GM19324 (cell line): ENCODE results near the gene RILPL2.
"Not testable (repeated sequence)": the region's sequence is repeated elsewhere in the genome, so short reads cannot be mapped to it uniquely, and the experiment has no call there.

Experiments
- ATAC-seq: cut with Tn5 transposase; IDR thresholded peaks from one replicate; pipeline ENCODE4 v1.9.1; 2021; ENCODE audit warnings: mild to moderate bottlenecking, moderate library complexity; ENCODE audit not compliant: unreplicated experiment, low FRiP score

Gene RILPL2

DNA sequence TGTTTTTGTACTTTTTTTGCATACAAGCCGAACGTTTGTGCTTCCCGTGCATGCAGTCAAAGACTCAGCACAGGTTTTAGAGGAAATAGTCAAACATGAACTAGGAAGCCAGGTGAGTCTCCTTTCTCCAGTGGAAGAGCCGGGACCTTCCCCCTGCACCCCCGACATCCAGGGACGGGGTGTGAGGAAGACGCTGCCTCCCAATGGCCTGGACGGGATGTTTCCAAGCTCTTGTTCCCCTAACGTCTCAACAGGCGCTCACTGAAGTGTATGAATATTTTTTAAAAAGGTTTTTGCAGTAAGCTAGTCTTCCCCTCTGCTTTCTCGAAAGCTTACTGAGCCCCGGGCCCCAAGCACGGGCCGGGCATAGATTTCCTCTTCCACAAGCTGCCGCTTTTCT lies 28.6 kb downstream of the RILPL2 start:
- not testable (repeated sequence) for ATAC-seq

DNA sequence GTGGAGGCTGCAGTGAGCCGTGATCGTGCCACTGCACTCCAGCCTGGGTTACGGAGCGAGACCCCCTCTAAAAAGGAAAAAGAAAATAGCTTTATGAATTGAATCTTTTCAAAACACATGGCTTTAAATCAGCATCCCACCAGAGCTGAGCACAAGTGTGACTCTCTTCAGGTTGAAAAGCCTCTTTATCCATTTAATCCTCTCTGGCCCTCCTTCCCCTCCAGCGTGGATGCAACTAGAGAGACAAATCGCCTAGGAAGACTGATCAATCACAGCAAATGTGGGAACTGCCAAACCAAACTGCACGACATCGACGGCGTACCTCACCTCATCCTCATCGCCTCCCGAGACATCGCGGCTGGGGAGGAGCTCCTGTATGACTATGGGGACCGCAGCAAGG lies 29.2 kb downstream of the RILPL2 start:
- ATAC-seq: not testable (repeated sequence)

DNA sequence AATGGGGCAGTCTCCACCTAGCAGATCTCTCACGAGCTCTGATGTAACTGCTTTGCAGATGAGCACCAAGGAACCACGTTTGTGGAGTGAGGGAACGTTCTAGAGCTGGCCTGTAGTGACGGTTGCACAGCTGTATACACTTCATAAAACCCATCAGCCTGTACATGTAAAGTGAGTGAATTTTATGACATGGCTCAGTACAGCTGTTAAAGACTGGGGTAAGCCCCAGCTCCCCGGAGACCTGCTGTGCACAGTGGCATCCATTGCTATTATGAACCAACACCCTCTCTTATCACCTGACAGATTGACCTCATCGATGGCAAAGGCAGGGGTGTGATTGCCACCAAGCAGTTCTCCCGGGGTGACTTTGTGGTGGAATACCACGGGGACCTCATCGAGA lies 31.9 kb downstream of the RILPL2 start:
- ATAC-seq: no peak

DNA sequence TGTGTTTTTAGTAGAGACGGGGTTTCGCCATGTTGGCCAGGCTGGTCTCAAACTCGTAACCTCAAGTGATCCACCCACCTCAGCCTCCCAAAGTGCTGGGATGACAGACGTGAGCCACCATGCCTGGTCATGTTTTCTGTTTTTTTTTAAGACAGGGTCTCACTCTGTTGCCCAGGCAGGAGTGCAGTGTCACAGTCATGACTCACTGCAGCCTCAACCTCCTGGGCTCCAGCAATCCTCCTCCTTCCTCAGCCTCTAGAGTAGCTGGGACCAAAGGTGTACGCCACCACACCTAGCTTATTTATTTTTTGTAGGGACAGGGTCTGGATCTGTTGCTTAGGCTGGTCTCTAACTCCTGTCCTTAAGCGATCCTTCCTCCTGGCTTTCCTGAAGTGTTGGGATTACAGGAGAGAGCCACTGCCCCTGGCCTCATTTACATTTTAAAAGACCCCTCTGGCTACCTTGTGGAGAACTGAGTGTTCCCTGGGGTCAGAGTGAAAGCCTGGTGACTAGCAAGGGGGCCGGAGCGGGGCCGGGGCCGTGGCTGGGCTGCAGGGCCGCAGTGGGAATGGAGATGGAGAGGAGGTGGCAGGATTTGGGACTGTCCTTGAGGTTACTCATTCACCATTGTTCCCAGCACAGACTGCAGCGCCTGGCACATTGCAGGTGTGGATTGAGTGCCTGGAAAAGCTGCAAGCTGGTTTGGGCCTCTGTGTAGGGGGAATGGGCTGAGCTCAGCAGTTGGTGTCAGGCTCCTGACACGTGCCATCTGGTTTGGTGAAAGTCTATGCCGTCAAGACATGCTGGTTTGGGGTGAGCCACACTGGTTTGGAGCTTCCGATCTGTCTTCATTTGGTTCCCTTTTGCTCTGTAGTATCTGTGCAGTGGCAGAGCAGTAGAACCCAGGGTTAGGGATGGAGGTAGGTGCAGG lies 34.5 kb downstream of the RILPL2 start:
- ATAC-seq: no peak

DNA sequence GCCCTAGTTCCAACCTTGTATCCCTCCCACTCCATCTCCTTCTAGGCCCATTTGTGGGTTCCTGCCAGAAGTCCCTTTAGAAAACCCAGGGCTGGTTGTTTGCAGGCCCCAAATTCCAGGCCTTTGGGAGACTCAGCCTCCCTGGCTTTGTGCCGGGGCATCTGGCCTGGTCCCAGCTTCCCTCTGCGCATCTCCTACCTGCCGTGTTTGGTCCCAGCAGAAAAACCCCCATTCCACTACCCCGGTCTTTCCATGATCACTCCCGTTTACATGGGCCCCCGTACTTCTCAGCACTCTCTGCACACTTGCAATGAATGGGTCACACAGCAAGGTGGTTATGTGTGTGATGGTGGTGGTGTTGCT lies 37.2 kb downstream of the RILPL2 start:
- ATAC-seq: no peak

DNA sequence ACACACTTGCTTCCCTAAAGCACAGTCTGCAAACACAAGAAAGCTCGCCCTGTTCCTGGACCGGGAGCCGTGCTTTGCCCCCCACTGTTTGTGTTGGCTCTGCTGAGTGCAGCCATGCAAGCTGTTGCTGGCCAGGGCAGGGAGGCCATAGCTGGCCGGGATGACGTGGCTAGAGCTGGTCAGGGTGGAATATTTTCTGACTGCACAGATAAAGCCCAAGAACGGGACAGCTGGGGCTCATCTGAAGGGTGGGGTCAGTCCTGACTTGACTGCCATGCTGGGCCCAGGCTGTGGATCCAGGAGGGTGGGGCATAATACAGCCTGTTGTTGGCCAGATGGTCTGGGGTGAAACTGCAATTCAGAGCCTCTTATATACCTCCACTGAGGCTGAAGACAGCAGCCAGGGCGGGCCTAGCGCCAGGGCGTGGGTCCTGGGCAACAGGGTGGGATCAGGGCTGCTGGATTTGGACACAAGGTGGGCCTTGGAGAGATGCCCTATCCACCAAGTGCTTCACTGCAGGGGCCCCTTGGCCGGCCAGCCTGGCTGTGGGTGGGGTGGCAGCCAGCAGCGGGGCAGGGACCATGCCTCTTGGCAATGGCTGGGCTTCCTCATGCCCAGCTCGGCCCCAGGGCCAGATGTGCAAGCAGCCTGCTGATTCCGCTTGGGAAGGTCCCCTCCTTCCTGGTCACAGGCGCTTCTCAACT lies 37.8 kb downstream of the RILPL2 start:
- no peak for ATAC-seq

DNA sequence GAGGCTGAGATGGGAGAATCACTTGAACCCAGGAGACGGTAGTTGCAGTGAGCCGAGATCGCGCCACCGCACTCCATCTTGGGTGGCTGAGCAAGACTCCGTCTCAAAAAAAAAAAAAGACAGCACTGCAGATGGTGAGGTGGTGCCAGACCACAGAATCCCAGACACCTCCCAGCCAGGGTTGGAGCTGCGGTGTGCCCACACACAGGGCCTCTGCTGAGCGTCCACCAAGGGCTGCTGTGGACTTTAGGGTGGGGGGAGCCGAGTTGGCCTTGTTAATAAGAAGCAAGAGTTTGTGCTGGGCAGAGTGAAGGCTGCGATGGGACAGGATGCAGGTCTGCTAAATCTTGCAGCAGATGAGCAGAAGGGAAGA lies 38.3 kb downstream of the RILPL2 start:
- no peak for ATAC-seq

DNA sequence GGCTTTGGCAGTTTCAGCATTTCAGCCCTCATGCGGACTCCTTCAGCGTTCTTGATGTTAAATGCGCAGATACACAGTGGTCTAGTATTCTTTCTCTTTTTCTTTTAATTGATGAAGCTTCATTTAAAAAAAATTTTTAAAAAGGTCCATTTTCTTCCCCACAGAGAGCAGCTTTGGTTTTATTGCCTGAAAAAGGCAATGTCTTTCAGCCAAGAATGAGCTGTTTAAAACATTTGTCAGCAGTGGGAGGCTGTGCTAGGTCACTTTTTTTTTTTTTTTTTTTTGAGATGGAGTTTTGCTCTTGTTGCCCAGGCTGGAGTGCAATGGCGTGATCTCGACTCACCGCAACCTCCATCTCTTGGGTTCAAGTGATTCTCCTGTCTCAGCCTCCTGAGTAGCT lies 39.1 kb downstream of the RILPL2 start:
- no peak for ATAC-seq

DNA sequence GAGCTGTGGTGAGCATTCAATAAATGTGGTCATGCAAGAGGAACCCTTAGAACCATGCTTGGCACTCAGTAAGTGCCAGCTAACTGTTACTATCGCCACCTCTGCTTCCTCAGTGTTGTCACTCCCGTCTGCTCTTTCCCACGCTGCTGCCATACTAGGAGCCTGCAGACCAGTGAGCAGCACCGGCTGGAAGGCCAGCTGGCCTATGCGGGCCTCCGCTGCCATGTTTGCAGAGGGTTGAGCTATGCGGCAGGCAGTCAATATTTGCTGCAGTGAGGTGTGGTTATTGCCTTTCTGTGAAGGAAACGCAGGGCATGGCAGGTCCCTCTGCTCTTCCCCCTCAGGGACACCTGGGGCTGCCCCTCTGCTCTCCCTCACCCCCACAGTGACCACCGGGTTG lies 39.5 kb downstream of the RILPL2 start:
- no peak for ATAC-seq

DNA sequence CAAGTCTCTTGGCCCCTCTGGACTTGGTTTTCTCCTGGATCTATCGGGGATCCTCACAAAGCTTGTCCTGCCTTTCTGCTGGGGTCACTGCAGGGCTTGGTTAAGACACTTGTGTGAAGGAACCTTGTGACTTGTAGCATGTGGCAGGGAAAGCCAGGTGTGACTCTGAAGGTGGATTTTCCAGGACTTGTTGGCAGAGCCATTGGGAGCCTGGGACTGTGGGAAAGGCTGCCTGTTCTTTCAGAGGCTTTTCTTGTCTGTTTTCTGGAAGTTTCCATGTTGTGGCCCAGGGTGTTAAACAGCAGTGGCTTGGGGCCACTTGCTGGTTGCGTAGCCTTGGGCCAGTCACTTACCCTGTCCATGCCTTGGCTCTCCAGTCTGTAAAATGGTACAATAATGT lies 39.9 kb downstream of the RILPL2 start:
- ATAC-seq: no peak

DNA sequence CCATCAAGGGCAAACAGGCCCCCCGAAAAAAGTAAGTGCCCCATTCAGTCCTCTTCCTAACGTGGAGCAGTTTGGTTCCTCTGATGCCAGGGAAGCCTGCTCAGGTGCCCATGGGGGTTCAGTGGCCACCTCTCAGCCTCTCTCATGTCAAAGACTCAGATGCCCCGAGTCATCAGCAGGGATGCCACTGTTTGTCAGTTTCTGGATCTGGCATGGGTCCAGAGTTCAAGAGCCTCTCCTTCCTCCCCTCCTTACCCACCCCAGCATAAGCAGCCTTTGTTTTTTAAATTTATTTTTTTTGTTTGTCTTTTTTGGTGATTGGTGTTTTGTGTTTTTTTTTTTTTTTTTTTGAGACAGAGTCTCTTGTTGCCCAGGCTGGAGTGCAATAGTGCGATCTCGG lies 41.2 kb downstream of the RILPL2 start:
- ATAC-seq: no peak

DNA sequence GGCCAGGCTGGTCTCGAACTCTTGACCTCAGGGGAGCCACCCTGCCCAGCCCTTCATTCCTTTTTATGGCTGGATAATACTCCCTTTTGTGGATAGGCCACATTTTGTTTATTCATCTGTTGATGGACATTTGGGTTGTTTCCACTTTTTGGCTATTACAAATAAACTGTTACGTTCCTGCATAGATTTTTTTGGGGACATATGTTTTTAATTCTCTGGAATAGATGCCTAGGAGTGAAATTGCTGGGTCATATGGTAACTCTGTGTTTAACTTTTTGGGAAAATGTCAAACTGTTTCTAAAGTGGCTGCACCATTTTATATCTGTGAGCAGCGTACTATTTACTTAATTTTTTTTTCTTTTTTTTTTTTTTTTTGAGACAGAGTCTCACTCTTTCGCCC lies 42.7 kb downstream of the RILPL2 start:
- ATAC-seq: no peak

DNA sequence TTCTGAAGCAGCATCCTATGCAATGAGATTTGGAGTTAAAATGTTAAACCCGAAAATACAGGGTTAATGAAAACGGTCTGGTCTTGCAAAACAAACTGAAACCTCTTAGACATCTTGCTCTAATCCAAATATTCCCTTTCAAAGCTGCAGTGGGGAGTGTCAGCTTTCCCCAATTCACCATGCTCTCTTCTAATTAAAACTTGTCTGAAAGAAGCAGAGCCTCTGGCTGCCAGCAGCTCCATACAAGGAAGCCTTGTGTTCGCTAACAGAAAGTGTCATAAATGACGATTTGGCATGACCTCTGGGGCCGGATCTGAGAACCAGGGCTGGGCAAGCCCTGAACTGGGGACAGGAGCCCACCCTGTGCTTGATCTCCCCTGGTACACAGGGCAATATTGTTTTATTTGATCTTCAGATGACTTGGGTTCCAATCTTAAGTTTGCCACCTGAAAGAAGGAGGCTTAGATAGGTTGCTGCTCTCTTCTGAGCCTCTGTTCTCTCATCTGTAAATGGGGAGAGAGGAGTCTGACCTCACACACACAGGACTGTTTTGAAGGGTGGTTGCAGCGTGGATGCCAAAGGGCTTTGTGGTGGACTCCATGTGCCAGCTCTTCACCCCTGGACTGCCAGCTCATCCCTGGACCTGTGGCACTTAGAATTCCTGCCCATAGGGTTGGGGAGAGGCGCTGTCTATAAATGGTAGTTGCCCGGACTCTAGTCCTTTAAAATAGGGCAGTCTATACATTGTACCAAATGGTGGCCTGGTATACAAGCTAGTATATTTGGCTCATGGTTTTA lies 44.7 kb downstream of the RILPL2 start:
- no peak for ATAC-seq

DNA sequence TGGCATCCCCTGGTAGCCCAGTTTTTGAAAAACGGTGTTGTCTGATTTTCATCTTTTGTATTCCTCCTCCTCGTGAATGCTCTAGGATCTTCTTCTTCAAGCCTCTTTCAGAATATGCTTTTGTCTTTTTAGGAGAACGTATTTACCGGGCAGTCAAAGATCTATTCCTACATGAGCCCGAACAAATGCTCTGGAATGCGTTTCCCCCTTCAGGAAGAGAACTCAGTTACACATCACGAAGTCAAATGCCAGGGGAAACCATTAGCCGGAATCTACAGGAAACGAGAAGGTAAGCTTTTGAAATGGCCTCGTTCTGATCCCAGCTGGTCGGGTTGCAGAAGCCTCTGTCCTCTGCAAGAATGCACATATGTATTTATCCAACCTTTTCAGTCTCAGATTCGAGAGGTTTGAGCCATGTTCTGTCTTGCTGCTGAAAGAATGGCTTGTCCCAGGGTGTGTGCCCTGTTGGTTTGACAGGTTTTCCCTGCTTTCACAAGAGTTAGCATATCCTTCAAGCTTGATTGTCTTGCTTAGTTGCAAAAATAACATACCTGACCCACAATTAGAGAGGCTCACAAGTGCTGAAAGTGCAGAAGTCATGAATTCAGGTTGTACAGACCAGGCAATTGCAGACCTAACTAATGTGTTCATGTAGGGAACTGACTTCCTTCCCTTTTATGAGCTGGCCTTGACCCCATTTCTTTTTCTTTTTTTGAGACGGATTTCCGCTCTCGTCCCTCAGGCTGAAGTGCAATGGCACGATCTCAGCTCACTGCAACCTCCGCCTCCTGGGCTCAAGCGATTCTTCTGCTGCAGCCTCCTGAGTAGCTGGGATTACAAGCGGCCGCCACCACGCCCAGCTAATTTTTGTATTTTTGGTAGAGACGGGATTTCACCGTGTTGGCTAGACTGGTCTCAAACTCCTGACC lies 45.7 kb downstream of the RILPL2 start:
- no peak for ATAC-seq

DNA sequence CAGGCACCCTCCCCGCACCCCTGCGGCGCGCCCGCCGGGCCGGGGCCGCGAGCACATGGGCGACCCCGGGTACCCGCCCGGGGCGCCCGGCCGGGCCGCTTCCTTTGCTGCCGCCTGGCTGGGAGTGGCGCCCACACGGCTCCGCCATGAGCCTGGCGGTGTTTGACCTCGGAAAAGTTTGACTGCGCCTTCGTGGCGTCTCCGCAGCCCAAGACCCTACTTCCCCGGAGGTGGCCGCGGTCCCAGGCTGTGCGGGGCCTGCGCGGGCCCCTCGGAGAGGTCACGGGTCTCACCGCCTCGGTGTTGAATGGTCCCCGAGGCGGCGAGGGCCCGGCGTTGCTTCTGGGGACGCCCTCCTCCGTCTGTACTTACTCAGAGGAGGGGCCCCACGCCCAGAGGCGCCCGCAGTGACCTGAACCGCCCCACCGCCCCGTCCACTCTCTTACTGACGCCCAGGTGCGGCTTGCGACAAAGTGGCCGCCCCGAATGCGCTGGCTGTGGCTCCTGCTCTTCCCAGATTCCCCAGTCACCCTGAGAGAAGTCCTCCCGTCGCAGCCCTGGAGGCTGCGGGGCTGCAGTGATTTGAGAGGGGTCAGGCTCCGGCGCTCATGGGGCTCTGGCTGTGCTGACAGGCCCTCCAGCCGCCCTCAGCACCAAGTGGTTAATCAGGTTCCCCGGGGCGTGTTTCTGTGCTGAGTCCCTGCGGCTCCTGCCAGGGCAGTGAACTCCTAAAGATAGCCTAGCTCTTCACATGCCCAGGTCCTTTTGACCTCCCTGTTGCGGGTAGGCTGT lies 46.7 kb downstream of the RILPL2 start:
- peak; percentile 29 for ATAC-seq

DNA sequence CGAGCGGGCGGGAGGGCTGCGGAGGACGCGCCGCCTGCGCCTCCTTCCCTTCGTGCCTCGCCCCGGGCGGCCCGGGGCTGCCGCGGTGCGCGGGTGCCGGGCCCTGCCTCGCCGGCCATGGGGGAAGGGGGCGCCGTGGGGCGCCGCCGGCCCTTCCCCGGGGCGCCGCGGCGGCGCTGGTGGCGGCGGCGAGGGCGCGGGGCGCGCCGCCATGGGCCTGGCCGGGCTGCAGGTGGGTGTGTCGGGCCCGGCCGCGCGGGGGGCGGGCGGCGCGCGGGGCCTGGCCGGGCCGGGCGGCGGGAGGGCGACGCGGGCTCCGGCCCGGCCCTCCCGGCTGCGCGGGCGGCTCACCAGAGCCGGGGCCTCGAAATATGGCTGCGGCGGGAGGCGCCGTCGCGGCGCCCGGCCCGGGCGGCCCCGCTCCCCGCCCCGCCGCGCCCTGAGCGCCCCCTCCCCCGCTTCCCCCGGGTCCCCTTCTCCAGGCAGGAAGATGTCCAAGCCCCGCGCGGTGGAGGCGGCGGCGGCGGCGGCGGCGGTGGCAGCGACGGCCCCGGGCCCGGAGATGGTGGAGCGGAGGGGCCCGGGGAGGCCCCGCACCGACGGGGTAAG lies 47.4 kb downstream of the RILPL2 start:
- peak; percentile 32 for ATAC-seq

DNA sequence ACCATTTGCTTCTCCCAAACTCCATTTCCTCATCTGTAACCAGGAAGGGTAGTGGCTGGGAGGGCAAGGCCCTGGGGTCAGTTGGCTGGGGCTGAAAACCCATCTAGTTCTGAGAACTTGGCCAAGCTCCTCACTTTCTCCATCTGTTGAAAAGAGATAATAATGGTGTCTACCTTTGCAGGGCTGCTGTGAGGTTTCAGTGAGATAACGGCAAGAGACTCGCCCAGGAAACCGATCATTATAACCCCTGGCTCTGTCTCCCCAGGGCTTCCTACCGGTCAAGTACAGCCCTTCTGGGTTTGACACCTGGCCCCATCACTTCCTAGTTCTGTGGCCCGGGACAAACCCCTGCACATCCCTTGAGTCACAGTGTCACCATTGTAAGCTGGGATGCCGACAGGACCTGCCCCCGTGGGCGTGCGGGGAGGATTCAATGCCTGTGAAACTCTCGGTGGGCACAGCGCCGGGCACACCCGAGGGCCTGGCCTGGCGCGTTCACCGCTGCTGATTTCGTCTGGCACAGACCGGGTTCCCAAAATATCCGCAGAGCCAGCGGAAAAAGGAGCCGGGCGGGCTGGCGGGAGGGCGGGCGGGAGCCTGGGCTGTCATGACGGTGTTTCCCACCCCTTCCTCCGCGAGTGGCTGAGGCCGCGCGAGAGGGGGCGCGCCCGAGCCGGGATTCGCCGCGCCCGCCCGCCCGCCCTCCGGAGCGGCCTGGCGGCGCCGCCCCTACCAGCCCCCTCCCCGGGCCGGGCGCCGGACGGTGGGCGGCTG lies 48.1 kb downstream of the RILPL2 start:
- peak; percentile 39 for ATAC-seq

DNA sequence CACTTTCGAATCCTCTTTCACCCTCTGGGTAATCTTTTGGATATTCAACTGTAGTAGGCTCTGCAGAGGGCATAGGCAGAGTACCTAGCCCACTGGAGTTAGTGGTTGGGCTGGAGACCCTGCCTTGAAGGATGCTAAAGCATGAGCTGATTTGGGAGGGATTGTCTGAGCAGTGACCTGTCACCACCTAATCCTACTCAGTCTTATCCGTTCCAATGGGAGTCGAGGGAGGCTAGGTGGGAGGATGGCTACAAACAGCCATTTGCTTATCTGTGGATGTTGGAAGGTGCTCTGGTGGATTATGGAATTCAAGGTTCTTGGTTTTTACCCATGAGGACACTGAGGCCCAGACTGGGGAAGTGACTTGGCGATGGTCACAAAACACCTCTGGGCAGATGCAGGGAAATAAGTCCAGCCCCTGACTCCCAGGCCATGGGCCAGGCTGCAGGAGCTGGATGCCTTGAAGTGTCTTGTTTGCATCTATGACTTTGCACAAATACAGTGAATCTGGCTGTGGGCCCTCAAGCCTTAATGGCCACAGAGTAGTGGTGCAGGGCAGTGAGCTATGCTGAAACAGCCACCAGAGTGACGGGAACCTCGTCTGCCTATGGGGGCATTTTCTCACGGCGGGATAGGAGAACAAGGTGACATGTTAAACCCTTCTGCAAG lies 48.8 kb downstream of the RILPL2 start:
- no peak for ATAC-seq
